Suprapubic skin (tissue), 4 donors: ENCODE results near the gene INSL3. TPM values are rescaled to one million over a fixed set of nuclear protein-coding genes. Genes with fewer than 3 reads are reported as not detected.
"Not testable (repeated sequence)": the region's sequence is repeated elsewhere in the genome, so short reads cannot be mapped to it uniquely, and the experiment has no call there.

ENCODE experiments used
- DNase-seq, 2 donors: peaks; one replicate each; pipeline ENCODE4 v3.0.0-alpha.2; 2019; ENCODE audit warnings: low spot score in 2 of 2
- H3K27ac ChIP-seq: fragments of 200-600 bp; sonication (generic); one replicate; pipeline ENCODE4 v1.5.1; 2019
- H3K27me3 ChIP-seq: fragments of 200-600 bp; sonication (generic); one replicate; pipeline ENCODE4 v1.5.1; 2019
- H3K36me3 ChIP-seq: fragments of 200-600 bp; sonication (generic); one replicate; pipeline ENCODE4 v1.5.1; 2019
- H3K4me1 ChIP-seq: fragments of 200-600 bp; sonication (generic); one replicate; pipeline ENCODE4 v1.5.1; 2019
- H3K4me3 ChIP-seq: fragments of 200-600 bp; sonication (generic); one replicate; pipeline ENCODE4 v1.5.1; 2019; ENCODE audit warnings: mild to moderate bottlenecking
- H3K9me3 ChIP-seq: fragments of 200-600 bp; sonication (generic); one replicate; pipeline ENCODE4 v1.5.1; 2019
- EP300 ChIP-seq: sonication (generic); formaldehyde crosslinking; IDR thresholded peaks from one replicate; pipeline ENCODE4 v1.6.1; 2017; ENCODE audit warnings: antibody characterized with exemption
- POLR2A ChIP-seq, 2 donors: fragments of 450-650 bp; IDR thresholded peaks; one replicate each; pipeline ENCODE4 v1.6.1; 2017; ENCODE audit warnings: antibody characterized with exemption in 2 of 2, mild to moderate bottlenecking in 2 of 2, moderate library complexity in 2 of 2
- POLR2AphosphoS5 ChIP-seq, 3 donors: sonication (generic); formaldehyde crosslinking; IDR thresholded peaks; one replicate each; pipeline ENCODE4 v1.6.1; 2017; ENCODE audit warnings: antibody characterized with exemption in 3 of 3
- WGBS: methylation state at CpG from one replicate; pipeline ENCODE4 v1.1.5; 2018; 5-methylcytosine and 5-hydroxymethylcytosine counted together
- total RNA-seq, 4 donors: library from RNA; depleted of rRNA; stranded (reverse); fragments of >200 nt; gene quantifications; one replicate each; pipeline ENCODE4 v1.1.0, GENCODE V29; 2016
- TF ChIP-seq, protein P1 (sequence below), 2 donors: fragments of 200-600 bp in 1 of 2; fragments of 450-650 bp in 1 of 2; sonication (generic) in 1 of 2; IDR thresholded peaks; one replicate each; pipeline ENCODE4 v1.5.1; 2016 to 2019; ENCODE audit warnings: antibody characterized with exemption in 2 of 2, mild to moderate bottlenecking in 1 of 2, moderate library complexity in 1 of 2

INSL3 gene
- total RNA-seq, 4 donors from 2014 or later, result not detected

DNA sequence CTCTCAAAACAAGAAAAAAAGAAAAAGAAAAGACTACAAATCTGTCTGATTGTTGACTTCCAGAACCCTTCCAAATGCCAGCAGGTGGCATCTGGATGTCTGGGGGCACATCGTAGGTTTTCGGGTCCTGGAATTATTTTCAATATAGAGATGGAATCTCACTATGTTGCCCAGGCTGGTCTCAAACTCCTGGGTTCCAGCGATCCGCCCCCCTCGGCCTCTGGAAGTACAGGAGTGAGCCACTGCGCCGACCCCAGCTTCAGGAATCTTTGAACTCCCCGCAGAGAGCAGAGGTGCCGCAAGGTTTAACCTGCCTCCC is 26.9 kb downstream of the INSL3 start:
- H3K4me3 ChIP-seq, result peak overlapping the region; percentile 22
- DNase-seq, result no peak
- WGBS, result 49% methylated on average over 8 of the region's 9 CpGs
- peaks cover 43% of the 10 kb centered on the region for H3K27me3 ChIP-seq
- H3K9me3 ChIP-seq, result no peaks in the 10 kb centered on the region
- TF ChIP-seq POLR2AphosphoS5 (IDR thresholded peaks at IDR 0.05), result no peak
- no peaks in the 10 kb centered on the region for H3K36me3 ChIP-seq
- H3K27ac ChIP-seq, result no peak overlapping the region
- peaks cover 30% of the 10 kb centered on the region for H3K4me1 ChIP-seq

DNA sequence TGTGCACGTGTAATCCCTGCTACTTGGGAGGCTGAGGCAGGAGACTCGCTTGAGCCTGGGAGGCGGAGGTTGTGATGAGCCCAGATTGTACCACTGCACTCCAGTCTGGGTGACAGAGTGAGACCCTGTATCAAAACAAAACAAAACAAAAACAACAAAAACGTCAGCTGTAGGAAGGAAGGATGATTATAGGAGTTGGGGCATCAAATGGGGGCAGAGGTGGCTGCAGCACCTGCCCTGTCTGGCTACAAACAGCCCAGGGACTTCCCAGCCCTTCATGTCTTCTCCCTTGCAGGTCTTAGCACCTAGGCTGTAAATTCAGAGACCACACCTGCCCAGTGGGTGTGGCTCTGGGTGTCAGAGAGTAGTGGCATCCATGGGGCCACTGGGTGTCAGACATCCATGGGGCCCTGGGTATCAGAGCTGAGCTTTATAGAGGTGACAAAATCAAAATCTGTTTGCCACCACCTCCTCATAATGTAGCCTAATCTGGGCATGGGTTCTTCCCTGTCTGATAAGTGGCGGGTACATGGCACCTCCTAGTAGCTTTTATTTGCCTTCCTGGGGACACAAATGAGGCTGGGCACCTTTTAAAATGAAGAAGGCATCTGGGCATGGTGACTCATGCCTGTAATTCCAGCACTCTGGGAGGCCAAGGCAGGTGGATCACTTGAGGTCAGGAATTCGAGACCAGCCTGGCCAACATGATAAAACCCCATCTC is 31.1 kb downstream of the INSL3 start:
- Histone ChIP-seq H3K9me3 (no peaks in the 10 kb centered on the region), H3K27me3 (peaks cover 24% of the 10 kb centered on the region), H3K4me1 (peaks cover 21% of the 10 kb centered on the region), H3K4me3 (no peak overlapping the region), H3K36me3 (no peaks in the 10 kb centered on the region), H3K27ac (no peak overlapping the region)
- 73% methylated on average over 6 of the region's 6 CpGs for WGBS
- no peak for TF ChIP-seq POLR2AphosphoS5 (IDR thresholded peaks at IDR 0.05)
- TF ChIP-seq EP300, result no peak
- TF ChIP-seq POLR2A (IDR thresholded peaks at IDR 0.05), result no peak
- TF ChIP-seq, protein P1, sequence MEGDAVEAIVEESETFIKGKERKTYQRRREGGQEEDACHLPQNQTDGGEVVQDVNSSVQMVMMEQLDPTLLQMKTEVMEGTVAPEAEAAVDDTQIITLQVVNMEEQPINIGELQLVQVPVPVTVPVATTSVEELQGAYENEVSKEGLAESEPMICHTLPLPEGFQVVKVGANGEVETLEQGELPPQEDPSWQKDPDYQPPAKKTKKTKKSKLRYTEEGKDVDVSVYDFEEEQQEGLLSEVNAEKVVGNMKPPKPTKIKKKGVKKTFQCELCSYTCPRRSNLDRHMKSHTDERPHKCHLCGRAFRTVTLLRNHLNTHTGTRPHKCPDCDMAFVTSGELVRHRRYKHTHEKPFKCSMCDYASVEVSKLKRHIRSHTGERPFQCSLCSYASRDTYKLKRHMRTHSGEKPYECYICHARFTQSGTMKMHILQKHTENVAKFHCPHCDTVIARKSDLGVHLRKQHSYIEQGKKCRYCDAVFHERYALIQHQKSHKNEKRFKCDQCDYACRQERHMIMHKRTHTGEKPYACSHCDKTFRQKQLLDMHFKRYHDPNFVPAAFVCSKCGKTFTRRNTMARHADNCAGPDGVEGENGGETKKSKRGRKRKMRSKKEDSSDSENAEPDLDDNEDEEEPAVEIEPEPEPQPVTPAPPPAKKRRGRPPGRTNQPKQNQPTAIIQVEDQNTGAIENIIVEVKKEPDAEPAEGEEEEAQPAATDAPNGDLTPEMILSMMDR (IDR thresholded peaks at IDR 0.05), result no peak
- no peak for DNase-seq

DNA sequence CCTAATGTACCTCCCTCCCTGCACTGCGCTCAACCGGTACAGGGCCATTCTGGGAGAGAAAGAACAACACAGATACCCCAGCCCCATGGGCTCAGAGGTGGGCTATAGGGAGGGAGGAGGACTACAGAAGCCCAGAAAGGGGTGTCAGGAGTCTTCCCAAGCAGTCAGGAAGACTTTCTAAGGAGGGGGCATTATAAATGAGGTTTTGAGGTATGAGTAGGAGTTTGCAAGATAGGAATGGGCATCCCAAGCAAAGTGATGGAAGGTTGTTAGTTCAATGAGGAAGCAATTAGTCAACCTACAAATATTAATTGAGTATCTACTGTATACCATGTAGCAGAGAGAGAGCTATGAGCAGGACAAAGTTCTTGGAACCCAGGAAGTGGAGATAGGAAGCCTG is 32.7 kb downstream of the INSL3 start:
- no peak overlapping the region for H3K27ac ChIP-seq

DNA sequence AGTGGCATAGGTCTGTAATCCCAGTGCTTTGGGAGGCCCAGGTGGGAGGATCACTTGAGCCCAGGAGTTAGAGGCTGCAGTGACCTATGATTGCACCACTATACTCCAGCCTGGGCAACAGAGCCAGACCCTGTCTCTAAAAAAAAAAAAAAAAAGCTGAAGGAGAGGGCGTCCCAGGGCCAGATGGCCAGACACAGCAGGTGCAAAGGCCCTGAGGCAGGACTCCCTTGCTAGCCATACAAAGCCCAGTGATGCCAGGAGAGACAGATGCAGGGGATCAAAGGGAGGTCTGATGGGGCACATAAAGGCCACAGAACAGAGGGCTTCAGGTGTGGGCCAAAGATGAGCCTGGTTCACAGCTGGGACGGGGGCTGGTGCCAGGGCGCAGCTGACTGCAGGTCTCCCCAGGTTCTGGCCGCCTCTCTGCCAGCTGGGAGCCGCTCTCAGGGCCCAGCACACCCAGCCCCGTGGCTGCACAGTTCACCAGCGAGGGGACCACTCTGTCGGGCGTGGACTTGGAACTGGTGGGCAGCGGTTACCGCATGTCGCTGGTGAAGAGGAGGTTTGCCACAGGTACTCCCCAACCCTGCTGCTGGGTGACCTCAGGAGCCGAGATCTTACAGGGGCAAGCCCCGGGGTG is 33.9 kb downstream of the INSL3 start:
- H3K27ac ChIP-seq, result no peak overlapping the region
- peaks cover 13% of the 10 kb centered on the region for H3K4me1 ChIP-seq
- no peak for TF ChIP-seq POLR2AphosphoS5 (IDR thresholded peaks at IDR 0.05)
- TF ChIP-seq, protein P1 (IDR thresholded peaks at IDR 0.05), result no peak
- no peak for TF ChIP-seq POLR2A (IDR thresholded peaks at IDR 0.05)
- TF ChIP-seq EP300, result no peak
- peaks cover 3% of the 10 kb centered on the region for H3K27me3 ChIP-seq
- no peaks in the 10 kb centered on the region for H3K9me3 ChIP-seq
- no peaks in the 10 kb centered on the region for H3K36me3 ChIP-seq
- 89% methylated on average over 8 of the region's 14 CpGs for WGBS
- H3K4me3 ChIP-seq, result no peak overlapping the region
- DNase-seq, result no peak

More for the DNA sequence above, 32.7 kb downstream of the INSL3 start:
- no peaks in the 10 kb centered on the region for H3K9me3 ChIP-seq
- H3K4me1 ChIP-seq, result peaks cover 13% of the 10 kb centered on the region
- 91% methylated on average over 2 of the region's 2 CpGs for WGBS
- TF ChIP-seq EP300 (no peak), POLR2A (IDR thresholded peaks at IDR 0.05) (no peak), POLR2AphosphoS5 (IDR thresholded peaks at IDR 0.05) (no peak)
- TF ChIP-seq, protein P1 (IDR thresholded peaks at IDR 0.05), result no peak
- H3K27me3 ChIP-seq, result peaks cover 8% of the 10 kb centered on the region
- H3K36me3 ChIP-seq, result no peaks in the 10 kb centered on the region
- H3K4me3 ChIP-seq, result no peak overlapping the region
- no peak for DNase-seq

DNA sequence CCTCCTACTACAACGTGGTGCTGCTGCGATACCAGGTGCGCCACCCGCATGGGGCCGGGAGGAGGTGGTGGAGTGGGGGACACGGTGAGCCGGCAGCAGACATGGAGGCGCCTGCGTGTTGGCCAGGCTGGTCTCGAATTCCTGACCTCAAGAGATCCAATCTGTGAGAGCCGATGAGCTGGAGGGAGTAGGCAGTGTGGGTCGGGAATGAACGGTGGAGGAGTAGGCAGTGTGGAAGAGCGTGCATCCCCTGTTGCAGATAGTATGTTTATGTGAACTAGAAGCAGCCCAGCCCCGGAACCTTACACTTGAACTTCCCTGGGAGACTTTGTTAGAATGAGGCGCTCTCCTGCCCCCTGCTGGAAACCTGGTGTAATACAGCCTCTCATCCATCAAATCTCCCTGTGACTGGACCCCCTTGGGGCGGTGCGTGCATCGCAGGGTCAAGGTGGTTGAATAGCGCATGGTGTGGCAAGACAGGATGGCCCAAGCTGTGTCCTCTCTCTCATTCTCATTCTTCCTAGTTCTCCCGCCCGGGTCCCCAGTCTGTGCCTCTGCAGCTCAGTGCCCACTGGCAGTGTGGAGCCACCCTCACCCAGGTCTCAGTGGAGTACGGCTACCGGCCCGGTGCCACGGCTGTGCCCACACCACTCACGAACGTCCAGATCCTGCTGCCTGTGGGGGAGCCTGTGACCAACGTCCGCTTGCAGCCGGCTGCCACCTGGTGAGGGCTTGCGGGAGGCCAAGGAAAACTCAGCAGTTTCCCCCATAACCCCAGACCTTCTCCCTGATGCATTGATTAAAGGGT is 36.9 kb downstream of the INSL3 start:
- no peaks in the 10 kb centered on the region for H3K9me3 ChIP-seq
- peaks cover 2% of the 10 kb centered on the region for H3K4me1 ChIP-seq
- peaks cover 18% of the 10 kb centered on the region for H3K27me3 ChIP-seq
- H3K36me3 ChIP-seq, result no peaks in the 10 kb centered on the region
- no peak for DNase-seq
- TF ChIP-seq, protein P1 (IDR thresholded peaks at IDR 0.05), result peak; percentile 47 to 71
- TF ChIP-seq POLR2AphosphoS5 (IDR thresholded peaks at IDR 0.05), result no peak
- H3K4me3 ChIP-seq, result no peak overlapping the region
- no peak overlapping the region for H3K27ac ChIP-seq
- 63% methylated on average over 25 of the region's 32 CpGs for WGBS

DNA sequence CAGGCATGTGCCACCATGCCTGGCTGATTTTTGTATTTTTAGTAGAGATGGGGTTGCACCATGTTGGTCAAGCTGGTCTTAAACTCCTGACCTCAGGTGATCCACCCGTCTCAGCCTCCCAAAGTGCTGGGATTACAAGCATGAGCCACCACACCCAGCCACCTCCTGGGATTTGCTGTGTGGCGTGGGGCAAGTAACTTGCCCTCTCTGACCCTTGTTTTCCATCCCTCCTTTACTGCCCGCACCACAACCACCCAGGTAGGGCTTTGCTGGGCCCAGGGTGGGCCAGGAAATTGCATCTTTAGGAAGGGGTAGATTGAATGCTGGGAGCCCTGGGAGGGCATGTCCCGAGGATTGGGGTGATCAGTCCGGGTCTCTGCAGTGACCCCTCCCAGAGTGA is 37.6 kb downstream of the INSL3 start:
- WGBS, result 75% methylated on average over 3 of the region's 5 CpGs
- H3K4me1 ChIP-seq, H3K27ac ChIP-seq, H3K4me3 ChIP-seq, H3K9me3 ChIP-seq, DNase-seq, H3K36me3 ChIP-seq: not testable (repeated sequence)
- H3K27me3 ChIP-seq, result peaks cover 25% of the 10 kb centered on the region
